ENCODE results near the gene NAALADL1. TPM values are rescaled to one million over a fixed set of nuclear protein-coding genes. Genes with fewer than 3 reads are reported as not detected.

The NAALADL1 gene
- total and polyA plus RNA-seq, 2 experiments from 2014 or later = 11.1 to 13.7 TPM

- TF ChIP-seq ZNF462 (CRISPR knock-in tag; IDR thresholded peaks at IDR 0.05) (no peak), ETS1 (IDR thresholded peaks at IDR 0.05) (no peak)
These were observed 23.9 kb downstream of the NAALADL1 start (continued) for GRCh38 chr11:65034423-65034822.

GRCh38 chr11:65032216-65032615 is 26.1 kb downstream of the NAALADL1 start:
- Mint-ChIP-seq H3K9me3 (no peaks in the 10 kb centered on the region), H3K4me1 (peaks cover 4% of the 10 kb centered on the region; the same call in 2 of the 3 replicates), H3K4me3 (no peak overlapping the region), H3K36me3 (ENCODE audit: low read depth) (no peaks in the 10 kb centered on the region), H3K27me3 (ENCODE audit: insufficient read depth, low read depth, poor library complexity) (peaks cover under 1% of the 10 kb centered on the region), H3K27ac (no peak overlapping the region)
- no peak overlapping the region for H3K4me3 ChIP-seq
- H3K79me2 ChIP-seq (replicated peaks; ENCODE audit: insufficient read depth) = no peaks in the 10 kb centered on the region
- ATAC-seq (0 out of 3 replicates have a peak, but pooled peaks have one; percentile 8), DNase-seq (ENCODE audit: low spot score) (peak; percentile 46)
- H2AFZ ChIP-seq = no peak overlapping the region
- no peaks in the 10 kb centered on the region for H3F3A ChIP-seq (replicated peaks; ENCODE audit: low read depth)
- H3K27ac ChIP-seq (ENCODE audit: low read depth) = no peak overlapping the region
- no peaks in the 10 kb centered on the region for H3K27me3 ChIP-seq (ENCODE audit: insufficient read depth)
- H3K9me2 ChIP-seq (ENCODE audit: insufficient read depth) = no peaks in the 10 kb centered on the region
- no peak for TF ChIP-seq STAT1 (IDR thresholded peaks at IDR 0.05; ENCODE audit: unreplicated experiment)
- TF ChIP-seq CTCF (conservative IDR thresholded peaks at IDR 0.05; ENCODE audit: low read depth in 2 of 2) = peak in 1 of 2 experiments; percentile 50; a peak in 2 of 4 replicates
- H3K4me1 ChIP-seq (ENCODE audit: insufficient read depth) = no peaks in the 10 kb centered on the region; the same call in 1 of the 2 replicates
- no peaks in the 10 kb centered on the region for H3K36me3 ChIP-seq (ENCODE audit: insufficient read depth)
- H3K4me2 ChIP-seq = no peak overlapping the region
- H4K20me1 ChIP-seq (replicated peaks; ENCODE audit: insufficient read depth) = no peaks in the 10 kb centered on the region
